OCI-LY3 (cell line): ENCODE results near the gene NRXN3.

Source experiments
- H2AFZ ChIP-seq: fragments of 200-600, 300-600 bp; shearing (Covaris generic); 2 replicates; pipeline ENCODE4 v1.6.0; 2014; ENCODE audit warnings: antibody characterized with exemption, low read depth, low read length
- H3K27ac ChIP-seq: fragments of 200-600, 300-600 bp; sonication (generic); 2 replicates; pipeline ENCODE4 v1.5.1; 2014; ENCODE audit warnings: mild to moderate bottlenecking, low read length, moderate library complexity, mixed read lengths
- H3K27me3 ChIP-seq: fragments of 200-600, 300-600 bp; sonication (generic); 2 replicates; pipeline ENCODE4 v1.6.1; 2014; ENCODE audit warnings: low read depth, low read length, mixed read lengths
- H3K36me3 ChIP-seq: fragments of 200-600, 300-600 bp; sonication (generic); replicated peaks from 2 replicates; pipeline ENCODE3; 2014; ENCODE audit warnings: low read depth, low read length, mixed read lengths
- H3K4me1 ChIP-seq: fragments of 300-600, 200-600 bp; sonication (generic); 2 replicates; pipeline ENCODE4 v1.6.1; 2014; ENCODE audit warnings: low read length, mixed read lengths
- H3K4me2 ChIP-seq: fragments of 200-600, 300-600 bp; sonication (generic); 2 replicates; pipeline ENCODE4 v1.6.1; 2014; ENCODE audit warnings: low read length, mixed read lengths
- H3K4me3 ChIP-seq: fragments of 300-600, 200-600 bp; sonication (generic); 2 replicates; pipeline ENCODE4 v1.5.1; 2014; ENCODE audit warnings: antibody characterized with exemption, mild to moderate bottlenecking, low read length, moderate library complexity
- H3K79me2 ChIP-seq: fragments of 300-600, 200-600 bp; shearing (Covaris generic); 2 replicates; pipeline ENCODE4 v1.6.1; 2014; ENCODE audit warnings: mild to moderate bottlenecking, low read length, mixed read lengths
- H3K9ac ChIP-seq: fragments of 300-600, 200-600 bp; shearing (Covaris generic); 2 replicates; pipeline ENCODE4 v1.6.0; 2014; ENCODE audit warnings: mild to moderate bottlenecking, low read length, moderate library complexity
- H3K9me3 ChIP-seq: fragments of 200-600, 300-600 bp; shearing (Covaris generic); 2 replicates; pipeline ENCODE4 v1.6.1; 2014; ENCODE audit warnings: low read length, mixed read lengths; ENCODE audit not compliant: insufficient read depth
- H4K20me1 ChIP-seq: fragments of 200-600, 300-600 bp; sonication (generic); 2 replicates; pipeline ENCODE4 v1.6.1; 2016; ENCODE audit warnings: low read length, mixed read lengths; ENCODE audit not compliant: insufficient read depth
- EZH2phosphoT487 ChIP-seq: fragments of 200-600 bp; shearing (Covaris generic); IDR thresholded peaks from 2 replicates; pipeline ENCODE4 v1.6.1; 2018; ENCODE audit warnings: antibody characterized with exemption, mixed run types, low read depth
- TF ChIP-seq, protein P1 (sequence below): fragments of 200-600, 300-600 bp; sonication (generic); IDR thresholded peaks from 2 replicates; pipeline ENCODE4 v1.5.1; 2014; ENCODE audit warnings: antibody characterized with exemption, low read length, low read depth

Gene NRXN3

DNA sequence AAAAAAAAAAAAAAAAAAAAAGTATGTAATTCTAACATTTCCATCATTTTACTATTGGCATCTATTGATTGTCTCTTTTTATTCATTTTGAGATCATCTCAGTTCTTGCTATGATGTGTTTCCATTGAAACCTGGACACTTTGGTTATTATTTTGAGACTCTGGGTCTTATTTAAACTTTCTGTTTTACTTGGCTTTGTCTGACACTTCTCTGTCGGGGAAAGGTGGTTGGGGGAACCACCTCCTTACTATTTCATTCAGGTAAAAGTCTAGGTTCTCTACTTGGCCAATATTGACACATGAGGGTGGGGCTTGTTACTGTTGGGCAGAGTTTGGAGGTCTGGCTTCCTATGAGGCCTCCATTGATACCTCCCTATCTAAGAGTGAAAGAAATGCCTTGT, 228.0 kb downstream of the NRXN3 start:
- Histone ChIP-seq H4K20me1 (no peaks in the 10 kb centered on the region), H3K79me2 (no peaks in the 10 kb centered on the region), H3K27me3 (peaks cover 9% of the 10 kb centered on the region), H3K36me3 (no peaks in the 10 kb centered on the region), H3K4me2 (no peak overlapping the region), H3K4me1 (no peaks in the 10 kb centered on the region), H2AFZ (no peak overlapping the region), H3K9ac (no peak overlapping the region), H3K9me3 (no peaks in the 10 kb centered on the region), H3K27ac (no peak overlapping the region), H3K4me3 (no peak overlapping the region)
- TF ChIP-seq, protein P1, sequence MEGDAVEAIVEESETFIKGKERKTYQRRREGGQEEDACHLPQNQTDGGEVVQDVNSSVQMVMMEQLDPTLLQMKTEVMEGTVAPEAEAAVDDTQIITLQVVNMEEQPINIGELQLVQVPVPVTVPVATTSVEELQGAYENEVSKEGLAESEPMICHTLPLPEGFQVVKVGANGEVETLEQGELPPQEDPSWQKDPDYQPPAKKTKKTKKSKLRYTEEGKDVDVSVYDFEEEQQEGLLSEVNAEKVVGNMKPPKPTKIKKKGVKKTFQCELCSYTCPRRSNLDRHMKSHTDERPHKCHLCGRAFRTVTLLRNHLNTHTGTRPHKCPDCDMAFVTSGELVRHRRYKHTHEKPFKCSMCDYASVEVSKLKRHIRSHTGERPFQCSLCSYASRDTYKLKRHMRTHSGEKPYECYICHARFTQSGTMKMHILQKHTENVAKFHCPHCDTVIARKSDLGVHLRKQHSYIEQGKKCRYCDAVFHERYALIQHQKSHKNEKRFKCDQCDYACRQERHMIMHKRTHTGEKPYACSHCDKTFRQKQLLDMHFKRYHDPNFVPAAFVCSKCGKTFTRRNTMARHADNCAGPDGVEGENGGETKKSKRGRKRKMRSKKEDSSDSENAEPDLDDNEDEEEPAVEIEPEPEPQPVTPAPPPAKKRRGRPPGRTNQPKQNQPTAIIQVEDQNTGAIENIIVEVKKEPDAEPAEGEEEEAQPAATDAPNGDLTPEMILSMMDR, result no peak

DNA sequence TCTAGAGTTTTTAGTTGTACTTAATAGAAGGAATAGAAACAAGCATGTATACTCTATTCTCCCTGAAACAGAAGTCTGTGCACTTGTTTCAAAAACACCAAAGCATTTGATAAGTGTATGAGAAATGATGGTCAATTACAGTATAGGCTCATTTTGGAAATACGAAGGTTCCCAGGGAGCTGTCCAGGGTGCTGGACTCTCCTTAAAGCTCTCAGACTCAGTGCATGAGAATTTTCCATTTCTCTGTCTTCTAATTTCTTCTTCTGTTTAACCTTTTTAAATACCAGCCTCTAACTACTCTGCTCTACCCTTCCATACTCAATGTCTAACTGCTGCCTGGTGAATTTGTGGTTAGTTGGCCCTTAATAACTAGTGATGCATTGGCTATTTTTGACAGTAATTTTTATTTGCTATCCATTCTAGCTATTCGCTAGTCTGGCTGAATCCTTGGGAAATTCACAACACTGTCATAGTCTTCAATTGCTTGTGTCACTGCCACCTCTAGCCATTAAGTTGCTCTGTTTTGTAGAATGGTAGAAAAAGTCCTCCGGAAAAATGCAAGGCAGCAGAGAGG, 229.2 kb downstream of the NRXN3 start:
- Histone ChIP-seq H3K4me3 (no peak overlapping the region), H3K4me1 (no peaks in the 10 kb centered on the region), H3K27me3 (peaks cover 16% of the 10 kb centered on the region), H3K9ac (no peak overlapping the region), H3K79me2 (no peaks in the 10 kb centered on the region), H4K20me1 (no peaks in the 10 kb centered on the region), H3K36me3 (no peaks in the 10 kb centered on the region), H3K4me2 (no peak overlapping the region), H3K27ac (no peak overlapping the region), H3K9me3 (no peaks in the 10 kb centered on the region), H2AFZ (no peak overlapping the region)
- TF ChIP-seq, protein P1, result no peak
- TF ChIP-seq EZH2phosphoT487, result no peak

DNA sequence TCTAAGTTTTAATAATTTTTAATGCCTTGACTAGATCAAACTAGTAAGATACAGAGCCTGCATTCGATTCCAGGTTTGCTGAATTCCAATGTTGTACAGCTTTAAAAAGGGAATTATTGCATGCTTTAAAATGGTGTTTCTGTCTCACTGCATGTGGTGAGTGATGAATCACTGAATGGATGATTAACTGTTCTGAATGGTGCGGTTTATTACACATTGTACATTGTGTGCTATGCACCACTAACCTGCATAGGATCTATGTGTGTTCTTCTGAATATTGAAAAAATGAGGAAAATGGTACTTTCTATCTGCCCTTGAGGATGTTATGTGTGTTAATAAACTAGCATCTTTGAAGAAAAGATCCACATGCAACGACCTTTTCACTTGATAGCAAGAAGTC, 231.7 kb downstream of the NRXN3 start:
- Histone ChIP-seq H3K4me2 (no peak overlapping the region), H2AFZ (no peak overlapping the region), H3K9ac (no peak overlapping the region), H3K27ac (no peak overlapping the region), H3K27me3 (peaks cover 16% of the 10 kb centered on the region), H3K79me2 (no peaks in the 10 kb centered on the region), H3K4me3 (no peak overlapping the region), H3K9me3 (no peaks in the 10 kb centered on the region), H3K4me1 (no peaks in the 10 kb centered on the region), H3K36me3 (no peaks in the 10 kb centered on the region), H4K20me1 (no peaks in the 10 kb centered on the region)
- TF ChIP-seq, protein P1, result no peak
- TF ChIP-seq EZH2phosphoT487, result no peak

DNA sequence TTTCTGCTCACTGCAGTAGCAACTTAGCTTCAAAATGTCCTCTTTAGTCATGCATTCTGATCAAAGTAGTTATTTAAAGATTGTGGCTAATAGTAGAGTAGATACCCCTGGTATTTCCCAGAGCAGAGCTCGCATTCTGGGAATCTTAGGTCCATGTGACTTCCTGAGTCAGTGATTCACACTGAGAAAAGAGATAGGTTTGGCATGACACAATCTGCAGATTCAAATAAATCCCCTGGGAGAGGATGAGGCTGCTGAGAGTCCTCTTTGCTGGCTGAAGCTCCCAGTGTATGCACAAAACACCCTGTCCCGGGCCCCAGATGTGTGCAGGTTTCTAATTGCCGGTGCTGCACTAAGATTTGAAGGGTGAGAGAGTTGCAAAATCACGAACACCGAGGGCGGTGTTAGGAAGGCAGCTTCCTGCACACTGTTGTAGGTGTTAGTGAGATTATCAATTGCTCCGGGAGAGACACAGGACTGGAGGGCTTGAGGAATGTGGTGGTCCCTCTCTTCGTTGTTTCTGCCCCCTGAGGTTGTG, 233.2 kb downstream of the NRXN3 start:
- Histone ChIP-seq H3K4me2 (no peak overlapping the region), H2AFZ (no peak overlapping the region), H3K4me1 (no peaks in the 10 kb centered on the region), H3K4me3 (no peak overlapping the region), H4K20me1 (no peaks in the 10 kb centered on the region), H3K79me2 (no peaks in the 10 kb centered on the region), H3K36me3 (no peaks in the 10 kb centered on the region), H3K27me3 (peaks cover 16% of the 10 kb centered on the region), H3K27ac (no peak overlapping the region), H3K9ac (no peak overlapping the region), H3K9me3 (no peaks in the 10 kb centered on the region)
- TF ChIP-seq, protein P1, result no peak
- TF ChIP-seq EZH2phosphoT487, result no peak
